ENCODE measurements around the gene SIK2. TPM values are rescaled to one million over a fixed set of nuclear protein-coding genes. Genes with fewer than 3 reads are reported as not detected.

SIK2 gene
- total RNA-seq, 2 donors from 2014 or later = 16.2 to 21.3 TPM

- Histone ChIP-seq H3K4me1 (no peaks in the 10 kb centered on the region), H3K27me3 (no peaks in the 10 kb centered on the region), H3K9ac (ENCODE audit: low read depth in 2 of 2, low read length in 2 of 2) (no peak overlapping the region), H3K9me3 (no peaks in the 10 kb centered on the region), H3K4me3 (no peak overlapping the region), H3K27ac (no peak overlapping the region), H3K36me3 (no peaks in the 10 kb centered on the region)
- no peak for DNase-seq
- no peak for TF ChIP-seq CTCF (IDR thresholded peaks at IDR 0.05)
- intact Hi-C loops (cut with DNase I) = no loop called here
Measured at GRCh38 chr11:111582163-111582562, 20.1 kb upstream of the SIK2 start.

GRCh38 chr11:111582881-111583280 is 19.4 kb upstream of the SIK2 start:
- Histone ChIP-seq H3K27ac (no peak overlapping the region), H3K4me1 (no peaks in the 10 kb centered on the region), H3K27me3 (no peaks in the 10 kb centered on the region), H3K9me3 (no peaks in the 10 kb centered on the region), H3K9ac (ENCODE audit: low read depth in 2 of 2, low read length in 2 of 2) (no peak overlapping the region), H3K36me3 (no peaks in the 10 kb centered on the region), H3K4me3 (no peak overlapping the region)
- intact Hi-C loops (cut with DNase I) = no loop called here
- no peak for DNase-seq
- TF ChIP-seq CTCF (IDR thresholded peaks at IDR 0.05) = no peak

GRCh38 chr11:111585371-111585770 is 16.9 kb upstream of the SIK2 start:
- no peak for DNase-seq
- Histone ChIP-seq H3K4me3 (no peak overlapping the region), H3K9me3 (no peaks in the 10 kb centered on the region), H3K36me3 (no peaks in the 10 kb centered on the region), H3K4me1 (no peaks in the 10 kb centered on the region), H3K9ac (ENCODE audit: low read depth in 2 of 2, low read length in 2 of 2) (no peak overlapping the region), H3K27ac (no peak overlapping the region), H3K27me3 (no peaks in the 10 kb centered on the region)
- intact Hi-C loops (cut with DNase I) = loop anchor here (5.0 kb wide), 1 partner anchor 252 kb away; no protein-coding TSS in a partner anchor
- no peak for TF ChIP-seq CTCF (IDR thresholded peaks at IDR 0.05)

GRCh38 chr11:111586388-111586831 is 15.8 kb upstream of the SIK2 start:
- intact Hi-C loops (cut with DNase I) = loop anchor here (5.0 kb wide), 1 partner anchor 251 kb away; no protein-coding TSS in a partner anchor
- no peaks in the 10 kb centered on the region for H3K27me3 ChIP-seq
- H3K9ac ChIP-seq (ENCODE audit: low read depth in 2 of 2, low read length in 2 of 2) = no peak overlapping the region
- H3K4me1 ChIP-seq = no peaks in the 10 kb centered on the region
- DNase-seq = peak; percentile 55
- H3K27ac ChIP-seq = no peak overlapping the region
- no peak for TF ChIP-seq CTCF (IDR thresholded peaks at IDR 0.05)
- H3K4me3 ChIP-seq = no peak overlapping the region
- no peaks in the 10 kb centered on the region for H3K36me3 ChIP-seq
- no peaks in the 10 kb centered on the region for H3K9me3 ChIP-seq

GRCh38 chr11:111589114-111589513 is 13.1 kb upstream of the SIK2 start:
- H3K9ac ChIP-seq (ENCODE audit: low read depth in 2 of 2, low read length in 2 of 2) = no peak overlapping the region
- no peaks in the 10 kb centered on the region for H3K27me3 ChIP-seq
- intact Hi-C loops (cut with DNase I) = loop anchor here (5.0 kb wide), 1 partner anchor 248 kb away; no protein-coding TSS in a partner anchor
- DNase-seq = no peak
- H3K4me1 ChIP-seq = no peaks in the 10 kb centered on the region
- H3K27ac ChIP-seq = no peak overlapping the region
- no peak overlapping the region for H3K4me3 ChIP-seq
- TF ChIP-seq CTCF (IDR thresholded peaks at IDR 0.05) = no peak
- H3K9me3 ChIP-seq = no peaks in the 10 kb centered on the region
- H3K36me3 ChIP-seq = no peaks in the 10 kb centered on the region

Measured in colonic mucosa (tissue), 4 donors.